HG03066 (cell line): ENCODE results near the gene DCUN1D5.

Source experiments
- ATAC-seq: cut with Tn5 transposase; IDR thresholded peaks from one replicate; pipeline ENCODE4 v1.9.1; 2021; ENCODE audit warnings: low read depth; ENCODE audit not compliant: unreplicated experiment

DCUN1D5 gene

DNA sequence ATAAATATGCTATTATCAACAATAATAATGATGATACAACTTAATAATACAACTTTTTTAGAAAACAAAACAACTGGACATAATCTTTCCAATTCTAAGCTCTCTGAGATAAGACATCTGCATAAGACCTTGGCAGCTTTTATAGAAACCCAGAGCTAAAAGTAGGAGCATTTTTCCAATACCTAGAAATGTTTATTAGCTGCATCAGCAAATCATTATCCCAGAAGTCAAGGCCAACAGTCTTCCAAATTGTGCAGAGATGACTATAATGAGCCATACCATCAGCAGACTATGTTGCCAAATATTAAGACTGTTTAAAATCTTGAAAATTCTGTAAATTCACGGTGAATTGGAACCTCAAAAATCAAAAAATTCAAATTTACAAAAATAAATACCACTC, 30.3 kb downstream of the DCUN1D5 start:
- no peak for ATAC-seq

DNA sequence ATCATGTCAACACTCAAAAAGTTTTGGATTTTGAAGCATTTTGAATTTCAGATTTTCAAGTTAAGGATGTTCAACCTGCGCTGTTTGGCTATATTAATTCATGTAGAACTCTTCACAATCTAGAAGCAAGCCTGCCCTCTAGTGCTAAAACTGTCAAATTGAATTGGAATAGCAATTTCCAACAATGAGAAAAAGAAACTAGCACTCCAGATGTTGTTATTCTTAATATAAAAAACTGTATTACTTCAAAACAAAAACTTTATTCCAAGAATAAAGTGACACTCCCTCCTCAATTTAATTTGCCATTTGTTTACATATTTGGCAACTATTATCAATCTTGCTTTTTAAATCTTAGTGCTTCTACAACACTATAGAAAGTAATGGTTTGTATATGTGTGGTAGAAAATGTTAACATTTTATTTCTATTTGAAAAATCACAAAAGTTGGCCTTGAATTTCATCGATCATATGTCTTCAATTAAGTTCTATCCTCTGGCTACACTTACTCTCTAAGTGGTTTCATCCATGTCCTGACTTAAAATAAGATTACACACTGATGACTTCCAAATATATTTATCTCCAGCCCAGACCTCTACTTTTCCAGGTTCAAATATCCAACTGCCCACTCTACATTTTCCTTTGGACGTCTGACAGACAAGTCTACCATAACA, 36.6 kb downstream of the DCUN1D5 start:
- ATAC-seq: no peak

DNA sequence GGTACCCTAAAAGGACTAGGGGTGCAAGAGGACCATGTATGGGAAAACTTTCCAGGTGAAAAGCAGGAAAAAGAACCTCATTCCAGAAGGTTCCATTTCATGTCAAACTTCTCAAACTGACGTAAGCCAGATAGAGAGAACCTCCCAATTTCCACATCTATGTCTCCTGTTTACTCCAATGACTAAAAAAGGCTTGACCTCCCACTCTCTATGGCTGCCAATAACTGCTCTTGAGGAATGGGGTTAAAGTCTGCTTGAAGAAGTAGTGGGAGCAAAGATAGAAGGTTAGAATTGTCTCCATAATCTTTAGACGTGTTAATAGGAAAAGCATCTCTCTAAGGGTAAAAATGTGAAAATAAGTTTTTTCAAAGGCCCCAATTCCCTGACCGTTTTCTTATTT, 38.0 kb downstream of the DCUN1D5 start:
- ATAC-seq: no peak

DNA sequence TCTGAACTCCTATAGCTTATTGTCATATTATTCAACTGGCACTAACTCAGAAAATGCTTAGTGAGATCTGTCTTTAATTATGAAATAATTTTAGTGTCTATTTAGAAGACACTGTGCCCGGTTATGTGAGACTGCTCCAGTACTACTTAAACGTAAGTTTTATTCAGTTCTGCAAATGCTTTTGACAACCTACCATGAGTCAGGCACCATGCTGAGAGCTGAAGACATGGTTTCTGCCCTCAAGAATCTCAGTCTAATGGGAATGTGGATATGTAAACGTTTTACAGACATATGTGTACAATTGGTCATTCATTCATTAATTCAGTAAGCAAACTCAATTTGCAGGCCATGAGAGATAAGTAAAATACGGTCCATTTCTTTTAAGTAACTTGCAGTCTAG, 40.0 kb downstream of the DCUN1D5 start:
- no peak for ATAC-seq

DNA sequence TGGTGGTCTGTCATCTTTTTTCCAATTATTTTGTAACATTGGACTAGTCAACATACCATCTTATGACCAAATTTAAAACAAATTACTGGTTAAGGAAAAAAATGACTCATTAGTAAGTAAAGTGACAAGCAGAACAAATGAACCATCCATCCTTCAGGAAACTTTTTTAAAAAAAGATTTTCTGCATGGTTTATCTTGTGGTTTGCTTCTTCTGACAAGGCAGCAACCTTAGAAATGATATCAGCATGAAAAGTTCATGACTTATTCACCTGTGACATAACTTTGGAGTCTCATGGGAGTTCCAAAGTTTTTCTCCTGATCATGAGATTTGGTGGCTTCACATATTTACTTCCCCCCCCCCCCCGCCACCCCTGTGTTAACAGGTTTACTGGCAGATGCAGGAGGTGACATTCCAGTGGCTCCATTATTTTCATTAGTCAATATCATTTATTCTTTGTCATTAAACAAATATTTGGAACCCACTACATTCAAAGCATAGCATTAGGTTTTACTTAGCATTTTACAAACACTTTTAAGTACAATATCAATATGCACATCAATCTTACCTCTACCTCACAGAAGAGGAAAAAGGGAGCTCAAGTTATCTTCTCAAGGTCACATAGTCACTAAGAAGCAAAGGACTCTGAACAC, 40.7 kb downstream of the DCUN1D5 start:
- ATAC-seq: no peak

DNA sequence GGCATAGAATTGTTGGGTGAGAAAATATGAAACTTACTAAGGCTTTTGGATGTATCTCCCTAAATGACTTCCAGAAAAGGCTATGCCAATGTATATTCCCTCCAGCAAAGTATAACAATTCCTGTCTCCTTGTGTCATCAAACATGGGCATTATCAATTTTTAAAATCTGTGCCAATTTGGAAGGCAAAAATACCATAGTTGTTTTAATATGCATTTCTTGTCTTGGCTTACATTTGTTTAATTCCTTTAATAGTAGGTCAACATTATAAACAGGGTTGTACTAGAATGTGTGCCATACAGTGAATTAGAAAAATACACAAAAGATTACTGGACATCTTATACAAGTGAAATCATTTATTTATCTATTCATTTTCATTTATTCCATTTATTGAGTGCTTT, 41.6 kb downstream of the DCUN1D5 start:
- ATAC-seq: no peak

DNA sequence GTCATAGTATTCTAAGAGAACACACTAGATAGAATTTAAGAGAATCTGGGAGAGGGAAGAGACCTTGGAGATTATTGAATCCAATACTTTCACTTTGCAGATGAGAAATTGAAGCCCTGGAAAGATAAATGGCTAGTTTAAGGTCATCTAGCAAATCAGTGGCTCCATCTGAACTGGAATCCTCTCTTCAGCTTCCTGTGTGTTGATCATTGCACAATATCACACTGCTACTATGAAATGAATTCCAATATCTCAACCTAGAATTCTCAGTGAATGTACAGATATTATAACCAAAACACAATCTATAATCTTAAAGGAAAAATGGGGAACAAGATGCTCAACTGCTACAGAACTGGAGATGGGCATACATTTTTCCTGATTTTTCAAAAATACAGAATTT, 44.1 kb downstream of the DCUN1D5 start:
- no peak for ATAC-seq

DNA sequence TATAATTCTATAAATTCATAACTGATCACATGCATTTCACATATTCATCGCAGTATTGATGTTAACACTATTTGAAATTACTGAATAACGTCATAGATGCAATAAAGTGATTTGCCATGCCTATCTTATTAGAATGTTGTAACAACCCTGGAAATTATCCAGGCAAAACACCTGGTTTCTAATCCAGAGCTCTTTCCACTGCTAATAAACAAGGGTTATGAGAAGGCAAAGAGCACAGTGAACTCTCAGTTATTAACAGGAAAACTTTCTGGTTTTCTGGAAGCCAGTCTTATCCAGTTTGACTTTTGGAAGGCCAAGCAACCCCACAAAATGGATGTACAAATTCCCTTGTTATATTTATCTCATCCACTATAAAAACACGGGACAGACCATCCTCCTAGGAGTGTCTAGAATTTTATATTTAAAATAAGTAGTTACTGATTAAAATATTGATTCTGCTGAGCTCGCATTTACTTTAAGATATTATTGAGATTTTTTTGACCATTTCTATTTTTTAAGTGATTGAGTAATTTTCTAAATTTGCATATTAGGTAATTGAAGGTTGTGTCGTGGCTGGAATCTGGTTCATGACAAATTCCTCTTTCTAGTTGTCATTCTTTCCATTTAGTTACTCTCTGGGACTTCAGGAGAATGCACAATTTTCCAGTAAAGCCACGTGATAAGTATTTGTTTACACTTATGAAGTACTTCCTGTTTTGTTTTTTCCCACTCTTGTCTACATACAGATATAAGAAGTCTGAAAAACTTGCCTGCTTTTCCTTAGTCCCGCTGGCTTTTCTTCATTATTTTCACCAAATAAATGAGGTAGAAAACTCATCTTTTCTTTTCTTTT, 47.9 kb downstream of the DCUN1D5 start:
- ATAC-seq: no peak

DNA sequence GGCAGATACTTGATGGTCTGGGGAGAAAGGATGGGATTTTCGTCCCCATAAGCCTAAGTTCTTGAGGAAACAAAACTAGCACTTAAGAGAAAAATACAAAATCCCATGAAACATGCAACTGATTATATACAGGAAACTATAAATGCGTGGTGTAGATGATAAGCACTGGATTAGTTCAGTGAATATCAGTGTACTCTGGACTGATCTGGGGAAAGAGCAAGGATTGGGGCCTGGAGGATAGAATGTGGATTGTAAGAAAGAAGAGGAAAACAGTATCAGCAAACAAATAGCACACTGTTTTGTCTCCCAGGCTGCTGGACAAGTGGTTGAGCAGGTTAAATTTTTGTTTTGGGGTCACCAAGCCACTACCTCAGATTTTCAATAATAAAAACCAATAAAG, 49.8 kb downstream of the DCUN1D5 start:
- ATAC-seq: no peak

DNA sequence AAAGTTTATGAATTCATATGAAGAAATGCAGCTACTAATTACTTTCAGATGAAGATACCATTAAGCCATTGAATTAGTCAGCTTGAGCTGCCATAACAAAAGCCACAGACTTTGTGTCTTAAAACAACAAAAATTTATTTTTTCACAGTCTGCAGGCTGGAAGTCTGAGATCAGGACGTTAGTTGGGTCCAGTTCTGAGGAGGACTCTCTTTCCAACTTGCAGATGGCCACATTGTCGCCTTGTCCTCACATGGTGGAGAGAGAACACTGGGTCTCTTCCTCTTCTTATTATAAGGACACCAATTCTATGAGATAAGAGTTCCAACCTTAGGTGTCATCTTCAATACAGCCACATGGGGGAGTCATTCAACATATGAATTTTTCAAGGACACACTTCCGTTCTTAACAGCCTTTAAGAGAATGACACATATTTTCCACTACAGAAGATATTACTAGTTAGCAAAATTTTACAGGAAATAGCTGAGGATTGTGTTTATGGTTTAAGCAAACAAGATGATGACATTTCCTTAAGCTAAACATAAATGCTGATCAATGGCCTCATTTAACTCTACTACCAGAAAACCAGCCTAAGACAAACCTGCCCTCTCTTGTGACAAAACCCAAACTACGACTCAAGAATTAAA, 56.0 kb downstream of the DCUN1D5 start:
- peak; percentile 96 for ATAC-seq

DNA sequence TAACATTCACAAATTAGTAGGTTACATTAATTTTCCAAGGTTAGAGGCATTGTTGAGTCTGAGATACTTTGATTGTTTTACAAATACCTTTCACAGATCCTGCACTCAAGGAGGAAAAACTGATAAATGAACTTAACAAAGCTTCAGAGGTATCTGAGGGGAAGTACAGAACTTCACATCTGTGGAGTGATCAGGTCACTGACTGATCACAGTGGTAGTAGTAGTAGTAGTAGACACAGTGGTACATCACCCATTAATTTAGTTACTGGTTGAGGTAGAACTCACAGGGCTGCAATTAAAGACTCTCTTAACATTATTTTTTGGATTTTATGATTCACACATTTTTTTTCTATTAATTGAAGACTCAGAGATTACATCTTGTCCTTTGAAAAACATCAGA, 56.7 kb downstream of the DCUN1D5 start:
- no peak for ATAC-seq

DNA sequence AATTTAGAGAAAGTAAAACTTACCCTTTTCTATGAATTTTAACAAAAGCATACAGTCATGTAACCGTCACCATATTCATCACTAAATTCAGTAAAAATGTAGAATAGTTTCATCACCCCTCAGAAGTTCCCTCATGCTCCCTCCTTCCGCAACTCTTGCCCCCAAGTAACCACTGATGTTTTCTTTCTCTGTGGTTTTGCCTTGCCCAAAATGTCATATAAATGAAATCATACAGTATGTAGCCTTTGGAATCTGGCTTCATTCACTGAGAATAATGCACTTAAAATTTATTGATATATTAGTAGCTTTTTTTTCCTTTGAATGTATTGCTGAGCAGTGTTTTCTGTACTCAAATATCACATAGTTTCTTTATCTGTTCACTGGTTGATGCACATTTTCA, 60.1 kb downstream of the DCUN1D5 start:
- ATAC-seq: no peak

DNA sequence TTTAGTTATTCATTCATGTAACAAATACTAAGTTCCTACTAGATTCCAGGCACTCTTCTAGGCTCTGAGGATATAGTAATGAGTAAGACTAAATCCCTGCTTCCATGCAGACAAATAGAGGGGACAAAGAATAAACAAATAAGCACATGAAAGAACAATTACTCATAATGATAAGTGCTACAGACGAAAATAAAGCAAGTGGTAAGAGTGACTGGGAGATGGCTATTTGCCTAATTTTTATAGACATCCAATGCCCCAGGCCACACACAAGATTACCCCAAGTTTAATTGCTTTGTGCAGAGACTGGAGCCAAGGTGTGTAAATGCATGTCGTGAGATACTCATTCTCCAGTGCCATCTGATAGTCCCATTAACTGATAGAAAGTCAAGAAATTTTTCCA, 62.6 kb downstream of the DCUN1D5 start:
- ATAC-seq: no peak

DNA sequence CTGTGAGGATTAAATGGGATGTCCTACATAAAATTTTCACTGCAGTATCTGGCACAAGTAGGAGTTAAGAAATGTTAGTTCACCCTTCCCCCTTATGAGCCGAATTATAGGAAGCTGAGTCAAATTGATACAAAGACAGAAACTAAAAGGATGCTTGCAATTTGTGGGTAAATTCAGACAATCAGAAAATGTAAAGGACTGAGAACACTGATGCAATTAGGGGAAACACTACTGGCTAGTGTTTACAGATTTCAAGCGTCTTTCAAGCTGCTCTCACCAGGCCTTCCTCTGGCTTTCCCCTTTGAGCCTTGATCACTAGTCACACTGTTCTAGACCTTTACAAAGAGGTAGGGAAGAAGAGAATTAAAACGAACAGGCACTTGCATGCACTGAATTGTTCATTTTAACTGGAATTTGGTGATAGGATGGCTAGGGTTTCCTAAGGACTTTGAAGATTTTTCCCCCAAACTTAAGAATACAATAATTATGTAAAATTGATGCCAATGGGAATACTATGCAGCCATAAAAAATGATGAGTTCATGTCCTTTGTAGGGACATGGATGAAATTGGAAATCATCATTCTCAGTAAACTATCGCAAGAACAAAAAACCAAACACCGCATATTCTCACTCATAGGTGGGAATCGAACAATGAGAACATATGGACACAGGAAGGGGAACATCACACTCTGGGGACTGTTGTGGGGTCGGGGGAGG, 63.5 kb downstream of the DCUN1D5 start:
- ATAC-seq: peak; percentile 89

DNA sequence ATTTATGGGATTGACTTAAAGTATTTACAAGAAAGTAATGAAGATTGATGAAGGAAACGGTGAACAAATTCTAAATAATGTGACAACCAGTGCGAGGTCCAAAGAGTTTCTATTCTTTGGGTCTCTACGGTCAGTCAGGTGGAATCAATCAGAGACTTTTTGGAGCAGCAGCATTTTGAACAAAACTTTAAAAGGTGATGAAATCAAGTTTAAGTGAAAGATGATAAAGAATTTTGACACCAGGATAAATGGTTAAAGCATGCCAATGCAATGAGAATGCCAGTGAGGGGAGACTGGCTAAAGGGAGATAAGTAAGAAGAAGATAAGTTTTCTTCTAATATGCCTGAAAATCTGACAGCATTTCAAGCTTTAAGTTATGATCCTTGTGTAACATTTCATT, 67.9 kb downstream of the DCUN1D5 start:
- ATAC-seq: no peak

DNA sequence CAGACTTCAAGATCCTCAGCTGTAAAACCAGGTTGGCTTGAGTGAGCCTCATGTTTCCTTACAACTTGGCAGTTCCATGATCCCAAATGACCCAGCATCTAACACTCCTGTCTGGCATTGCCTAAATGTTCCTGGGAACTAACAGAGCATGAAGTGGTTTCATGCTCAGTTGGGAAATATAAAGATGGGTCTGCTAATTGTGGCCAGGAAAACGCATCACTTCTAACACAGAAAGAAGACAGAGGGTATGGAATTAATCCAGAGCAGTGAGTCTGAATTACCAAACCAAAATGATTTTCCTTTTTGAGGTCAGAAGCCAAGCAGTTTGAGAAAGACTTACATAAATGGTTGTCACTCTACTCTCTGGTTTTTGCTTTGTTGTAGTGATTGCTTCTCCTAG, 75.9 kb downstream of the DCUN1D5 start:
- no peak for ATAC-seq

DNA sequence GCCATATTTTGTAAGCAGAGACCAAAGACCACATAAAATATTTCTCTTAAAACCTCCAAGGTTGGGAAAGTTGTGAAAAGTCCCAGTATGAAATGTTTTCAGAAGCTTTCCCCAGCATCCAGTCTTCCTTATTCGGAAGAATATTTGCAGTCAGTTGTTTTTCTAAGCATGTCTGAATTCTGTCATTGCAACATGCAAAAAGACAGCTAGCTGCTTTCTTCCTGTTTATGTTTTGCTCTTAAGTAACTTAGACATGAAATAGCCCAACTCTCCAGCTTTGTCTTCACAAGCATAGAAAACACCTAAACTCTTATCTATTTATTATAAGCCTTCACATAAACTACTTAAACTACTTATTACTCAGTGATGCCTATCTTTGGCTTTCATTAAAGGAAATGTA, 78.5 kb downstream of the DCUN1D5 start:
- ATAC-seq: no peak
